Neural cell (in vitro differentiated cells): ENCODE data around the gene PRICKLE2. TPM values are rescaled to one million over a fixed set of nuclear protein-coding genes. Genes with fewer than 3 reads are reported as not detected.

ENCODE experiments used
- H2AFZ ChIP-seq: fragments of 200-600, 300-800 bp; sonication (generic), shearing (Covaris generic); 2 replicates; pipeline ENCODE4 v1.6.0; 2014; ENCODE audit warnings: low read depth, mild to moderate bottlenecking, antibody characterized with exemption, low read length, moderate library complexity
- H3F3A ChIP-seq: fragments of 200-600 bp; shearing (Covaris generic); 2 replicates; pipeline ENCODE4 v1.6.1; 2016; ENCODE audit warnings: mild to moderate bottlenecking, moderate library complexity, mixed read lengths, antibody characterized with exemption, low read length; ENCODE audit not compliant: insufficient read depth, poor library complexity, severe bottlenecking
- H3K27ac ChIP-seq: fragments of 200-600, 300-800 bp; sonication (generic), shearing (Covaris generic); 2 replicates; pipeline ENCODE4 v1.5.1; 2014; ENCODE audit warnings: mild to moderate bottlenecking, low read length, moderate library complexity
- H3K27me3 ChIP-seq: fragments of 300-800, 200-600 bp; sonication (generic), shearing (Covaris generic); 2 replicates; pipeline ENCODE4 v1.6.0; 2014; ENCODE audit warnings: mild to moderate bottlenecking, low read depth, low read length, moderate library complexity; ENCODE audit not compliant: insufficient read depth
- H3K36me3 ChIP-seq: fragments of 300-800, 200-600 bp; sonication (generic), shearing (Covaris generic); 2 replicates; pipeline ENCODE4 v1.5.1; 2014; ENCODE audit warnings: mild to moderate bottlenecking, antibody characterized with exemption, low read length, moderate library complexity; ENCODE audit not compliant: insufficient read depth
- H3K4me2 ChIP-seq: fragments of 300-800, 200-600 bp; sonication (generic), shearing (Covaris generic); 2 replicates; pipeline ENCODE4 v1.6.0; 2014; ENCODE audit warnings: mild to moderate bottlenecking, low read length
- H3K4me3 ChIP-seq: fragments of 300-800, 200-600 bp; sonication (generic), shearing (Covaris generic); 2 replicates; pipeline ENCODE4 v1.5.1; 2014; ENCODE audit warnings: mild to moderate bottlenecking, low read length, moderate library complexity
- H3K79me2 ChIP-seq: fragments of 200-600 bp; shearing (Covaris generic); replicated peaks from 2 replicates; pipeline ENCODE4 v1.6.0; 2014; ENCODE audit warnings: mild to moderate bottlenecking, low read length, moderate library complexity; ENCODE audit not compliant: insufficient read depth
- H3K9ac ChIP-seq: fragments of 300-800, 200-600 bp; sonication (generic), shearing (Covaris generic); 2 replicates; pipeline ENCODE4 v1.6.1; 2016; ENCODE audit warnings: mild to moderate bottlenecking, low read length, mixed read lengths
- H3K9me2 ChIP-seq: fragments of 200-600 bp; shearing (Covaris generic); 2 replicates; pipeline ENCODE4 v1.6.1; 2016; ENCODE audit warnings: mild to moderate bottlenecking, low read length, mixed read lengths; ENCODE audit not compliant: insufficient read depth
- H3K9me3 ChIP-seq: fragments of 200-600, 300-800 bp; sonication (generic), shearing (Covaris generic); 2 replicates; pipeline ENCODE4 v1.6.1; 2016; ENCODE audit warnings: mild to moderate bottlenecking, mixed run types, low read length, moderate library complexity, mixed read lengths
- H4K20me1 ChIP-seq: fragments of 200-600 bp; shearing (Covaris generic); 2 replicates; pipeline ENCODE4 v1.6.1; 2016; ENCODE audit warnings: mild to moderate bottlenecking, mixed run types; ENCODE audit not compliant: insufficient read depth
- EP300 ChIP-seq: fragments of 450-650 bp; conservative IDR thresholded peaks from 2 replicates; pipeline ENCODE4 v1.6.1; 2014; ENCODE audit warnings: antibody characterized with exemption, mild to moderate bottlenecking, moderate library complexity; ENCODE audit not compliant: poor library complexity, severe bottlenecking
- EZH2 ChIP-seq: fragments of 200-600, 300-800 bp; shearing (Covaris generic), sonication (generic); IDR thresholded peaks from 2 replicates; pipeline ENCODE4 v1.6.1; 2014; ENCODE audit warnings: antibody characterized with exemption, low read length, borderline replicate concordance, mild to moderate bottlenecking; ENCODE audit not compliant: insufficient read depth, poor library complexity, severe bottlenecking
- MXI1 ChIP-seq: fragments of 450-650 bp; conservative IDR thresholded peaks from 2 replicates; pipeline ENCODE4 v1.6.1; 2014; ENCODE audit warnings: antibody characterized with exemption, mild to moderate bottlenecking; ENCODE audit not compliant: poor library complexity, severe bottlenecking
- POLR2AphosphoS5 ChIP-seq: IDR thresholded peaks from 2 replicates; pipeline ENCODE4 v1.6.1; 2012
- RAD21 ChIP-seq: fragments of 450-650 bp; conservative IDR thresholded peaks from 2 replicates; pipeline ENCODE4 v1.6.1; 2014; ENCODE audit warnings: antibody characterized with exemption, mild to moderate bottlenecking, moderate library complexity
- SMC3 ChIP-seq: fragments of 450-650 bp; conservative IDR thresholded peaks from 2 replicates; pipeline ENCODE4 v1.6.1; 2014; ENCODE audit warnings: antibody characterized with exemption, mild to moderate bottlenecking, moderate library complexity; ENCODE audit not compliant: poor library complexity
- TAF1 ChIP-seq: IDR thresholded peaks from 2 replicates; pipeline ENCODE4 v1.6.1; 2012; ENCODE audit warnings: low read depth
- polyA plus RNA-seq: library from polyadenylated mRNA; depleted of rRNA; stranded (reverse); fragments of >200 nt; gene quantifications from 2 replicates; pipeline ENCODE4 v1.2.3, GENCODE V29; 2014
- TF ChIP-seq, protein P1 (sequence below): fragments of 450-650 bp; IDR thresholded peaks from 2 replicates; pipeline ENCODE4 v1.5.1; 2014; ENCODE audit warnings: antibody characterized with exemption, mild to moderate bottlenecking, moderate library complexity; ENCODE audit not compliant: poor library complexity, severe bottlenecking
- TF ChIP-seq, protein P2 (sequence below): IDR thresholded peaks from 2 replicates; pipeline ENCODE4 v1.6.1; 2012; ENCODE audit warnings: borderline replicate concordance

PRICKLE2 gene
- polyA plus RNA-seq, 1 donor from 2014 or later: 8.7 TPM

DNA sequence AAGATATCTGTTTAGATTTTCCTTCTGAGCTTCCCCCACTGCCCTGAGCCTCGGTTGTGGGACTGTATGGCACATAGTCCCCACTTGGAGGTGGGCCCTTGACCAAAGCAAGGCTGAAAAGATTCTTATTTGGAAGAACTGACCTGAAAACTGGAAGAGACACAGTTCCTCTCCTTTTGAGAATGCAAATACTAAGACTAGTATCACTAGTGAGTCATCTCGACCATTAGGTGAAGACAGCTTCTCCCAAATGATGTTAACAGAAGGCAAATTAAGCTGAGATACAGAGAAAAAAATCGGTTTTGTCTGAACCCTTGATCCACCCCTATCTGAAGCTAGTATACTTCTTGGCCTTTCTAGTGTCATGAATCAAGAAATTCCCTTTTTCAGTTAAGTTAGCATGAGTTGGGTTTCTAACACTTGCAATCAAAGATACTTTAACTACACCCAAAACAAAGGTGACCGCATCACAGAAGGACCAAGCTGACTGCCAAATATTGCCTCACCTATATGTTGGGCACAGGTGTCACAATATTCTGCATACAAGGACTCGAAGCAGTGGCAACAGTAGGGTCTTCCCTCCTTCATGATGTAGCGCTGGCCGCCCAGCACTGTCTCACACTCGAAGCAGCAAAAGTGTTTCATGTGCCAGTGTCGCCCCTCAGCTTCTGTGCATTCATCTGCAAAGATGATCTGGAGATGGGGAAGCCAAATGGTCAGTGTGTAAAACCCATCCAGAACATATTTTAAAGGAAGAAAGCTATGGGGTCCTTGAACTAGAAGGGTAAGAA, 72.4 kb downstream of the PRICKLE2 start:
- no peak overlapping the region for H3K4me2 ChIP-seq
- H3K9me3 ChIP-seq: no peaks in the 10 kb centered on the region
- H3F3A ChIP-seq: peaks cover 4% of the 10 kb centered on the region
- no peak overlapping the region for H3K9ac ChIP-seq
- TF ChIP-seq SMC3: no peak
- no peaks in the 10 kb centered on the region for H3K36me3 ChIP-seq
- H2AFZ ChIP-seq: no peak overlapping the region
- H3K9me2 ChIP-seq: no peaks in the 10 kb centered on the region
- H3K4me3 ChIP-seq: no peak overlapping the region
- no peaks in the 10 kb centered on the region for H3K79me2 ChIP-seq
- H3K27me3 ChIP-seq: no peaks in the 10 kb centered on the region
- no peaks in the 10 kb centered on the region for H4K20me1 ChIP-seq
- H3K27ac ChIP-seq: no peak overlapping the region

DNA sequence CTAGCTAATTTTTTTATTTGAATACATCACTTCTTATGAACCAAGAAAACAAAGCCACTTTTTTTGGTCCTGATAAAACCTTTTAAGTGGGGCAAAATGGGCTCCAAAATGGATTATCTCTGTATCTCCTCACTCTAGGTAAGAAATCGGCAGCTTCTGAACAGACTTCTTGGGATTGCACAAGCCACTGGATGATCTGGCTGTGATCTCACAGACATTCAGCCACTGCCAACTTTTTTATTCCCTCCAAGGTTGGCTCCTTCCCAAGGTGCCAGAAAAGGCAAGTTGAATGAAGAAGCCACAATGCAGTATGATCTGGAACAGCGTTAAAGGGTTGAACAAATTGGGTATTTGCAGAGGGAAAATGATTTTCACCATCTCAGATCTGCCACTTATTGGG, 73.2 kb downstream of the PRICKLE2 start:
- no peaks in the 10 kb centered on the region for H3K9me2 ChIP-seq
- peak overlapping the region; percentile 81 for H3K27ac ChIP-seq
- H3K9ac ChIP-seq: no peak overlapping the region
- H4K20me1 ChIP-seq: no peaks in the 10 kb centered on the region
- no peak overlapping the region for H2AFZ ChIP-seq
- H3K79me2 ChIP-seq: no peaks in the 10 kb centered on the region
- H3K36me3 ChIP-seq: no peaks in the 10 kb centered on the region
- peaks cover 4% of the 10 kb centered on the region for H3F3A ChIP-seq
- H3K27me3 ChIP-seq: no peaks in the 10 kb centered on the region
- no peaks in the 10 kb centered on the region for H3K9me3 ChIP-seq
- no peak overlapping the region for H3K4me2 ChIP-seq
- no peak for TF ChIP-seq TAF1
- no peak for TF ChIP-seq EZH2
- no peak for TF ChIP-seq SMC3
- no peak for TF ChIP-seq POLR2AphosphoS5
- no peak for TF ChIP-seq MXI1
- TF ChIP-seq EP300: no peak
- TF ChIP-seq, protein P1, sequence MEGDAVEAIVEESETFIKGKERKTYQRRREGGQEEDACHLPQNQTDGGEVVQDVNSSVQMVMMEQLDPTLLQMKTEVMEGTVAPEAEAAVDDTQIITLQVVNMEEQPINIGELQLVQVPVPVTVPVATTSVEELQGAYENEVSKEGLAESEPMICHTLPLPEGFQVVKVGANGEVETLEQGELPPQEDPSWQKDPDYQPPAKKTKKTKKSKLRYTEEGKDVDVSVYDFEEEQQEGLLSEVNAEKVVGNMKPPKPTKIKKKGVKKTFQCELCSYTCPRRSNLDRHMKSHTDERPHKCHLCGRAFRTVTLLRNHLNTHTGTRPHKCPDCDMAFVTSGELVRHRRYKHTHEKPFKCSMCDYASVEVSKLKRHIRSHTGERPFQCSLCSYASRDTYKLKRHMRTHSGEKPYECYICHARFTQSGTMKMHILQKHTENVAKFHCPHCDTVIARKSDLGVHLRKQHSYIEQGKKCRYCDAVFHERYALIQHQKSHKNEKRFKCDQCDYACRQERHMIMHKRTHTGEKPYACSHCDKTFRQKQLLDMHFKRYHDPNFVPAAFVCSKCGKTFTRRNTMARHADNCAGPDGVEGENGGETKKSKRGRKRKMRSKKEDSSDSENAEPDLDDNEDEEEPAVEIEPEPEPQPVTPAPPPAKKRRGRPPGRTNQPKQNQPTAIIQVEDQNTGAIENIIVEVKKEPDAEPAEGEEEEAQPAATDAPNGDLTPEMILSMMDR: no peak
- TF ChIP-seq, protein P2, sequence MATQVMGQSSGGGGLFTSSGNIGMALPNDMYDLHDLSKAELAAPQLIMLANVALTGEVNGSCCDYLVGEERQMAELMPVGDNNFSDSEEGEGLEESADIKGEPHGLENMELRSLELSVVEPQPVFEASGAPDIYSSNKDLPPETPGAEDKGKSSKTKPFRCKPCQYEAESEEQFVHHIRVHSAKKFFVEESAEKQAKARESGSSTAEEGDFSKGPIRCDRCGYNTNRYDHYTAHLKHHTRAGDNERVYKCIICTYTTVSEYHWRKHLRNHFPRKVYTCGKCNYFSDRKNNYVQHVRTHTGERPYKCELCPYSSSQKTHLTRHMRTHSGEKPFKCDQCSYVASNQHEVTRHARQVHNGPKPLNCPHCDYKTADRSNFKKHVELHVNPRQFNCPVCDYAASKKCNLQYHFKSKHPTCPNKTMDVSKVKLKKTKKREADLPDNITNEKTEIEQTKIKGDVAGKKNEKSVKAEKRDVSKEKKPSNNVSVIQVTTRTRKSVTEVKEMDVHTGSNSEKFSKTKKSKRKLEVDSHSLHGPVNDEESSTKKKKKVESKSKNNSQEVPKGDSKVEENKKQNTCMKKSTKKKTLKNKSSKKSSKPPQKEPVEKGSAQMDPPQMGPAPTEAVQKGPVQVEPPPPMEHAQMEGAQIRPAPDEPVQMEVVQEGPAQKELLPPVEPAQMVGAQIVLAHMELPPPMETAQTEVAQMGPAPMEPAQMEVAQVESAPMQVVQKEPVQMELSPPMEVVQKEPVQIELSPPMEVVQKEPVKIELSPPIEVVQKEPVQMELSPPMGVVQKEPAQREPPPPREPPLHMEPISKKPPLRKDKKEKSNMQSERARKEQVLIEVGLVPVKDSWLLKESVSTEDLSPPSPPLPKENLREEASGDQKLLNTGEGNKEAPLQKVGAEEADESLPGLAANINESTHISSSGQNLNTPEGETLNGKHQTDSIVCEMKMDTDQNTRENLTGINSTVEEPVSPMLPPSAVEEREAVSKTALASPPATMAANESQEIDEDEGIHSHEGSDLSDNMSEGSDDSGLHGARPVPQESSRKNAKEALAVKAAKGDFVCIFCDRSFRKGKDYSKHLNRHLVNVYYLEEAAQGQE: no peak
- no peak for TF ChIP-seq RAD21
- no peak overlapping the region for H3K4me3 ChIP-seq
